Sigmoid colon (tissue), 4 donors: ENCODE measurements around the gene DNAH12.
"Not testable (repeated sequence)": the region's sequence is repeated elsewhere in the genome, so short reads cannot be mapped to it uniquely, and the experiment has no call there.

Experiments used
- CTCF ChIP-seq, 4 experiments: fragments of 450-650 bp in 3 of 4; fragments of 200-600 bp in 1 of 4; IDR thresholded peaks; one replicate each; pipeline ENCODE4 v1.5.1; 2016 to 2019; ENCODE audit warnings: antibody characterized with exemption in 4 of 4, mild to moderate bottlenecking in 3 of 4, moderate library complexity in 2 of 4
- POLR2AphosphoS5 ChIP-seq, 4 donors: sonication (generic); formaldehyde crosslinking; IDR thresholded peaks; one replicate each; pipeline ENCODE4 v1.6.1; 2017; ENCODE audit warnings: antibody characterized with exemption in 4 of 4

- TF ChIP-seq CTCF, POLR2AphosphoS5 (IDR thresholded peaks at IDR 0.05): not testable (repeated sequence)
Measured at GRCh38 chr3:57448489-57448888, 95.7 kb downstream of the DNAH12 start.
